Cortex of kidney (tissue), 1 donor: ENCODE data around the gene SUFU.
"Not testable (repeated sequence)": the region's sequence is repeated elsewhere in the genome, so short reads cannot be mapped to it uniquely, and the experiment has no call there.

Source experiments
- DNase-seq: peaks from one replicate; lab custom pipeline; 2025; lab: John Stamatoyannopoulos, UW

The SUFU gene

DNA sequence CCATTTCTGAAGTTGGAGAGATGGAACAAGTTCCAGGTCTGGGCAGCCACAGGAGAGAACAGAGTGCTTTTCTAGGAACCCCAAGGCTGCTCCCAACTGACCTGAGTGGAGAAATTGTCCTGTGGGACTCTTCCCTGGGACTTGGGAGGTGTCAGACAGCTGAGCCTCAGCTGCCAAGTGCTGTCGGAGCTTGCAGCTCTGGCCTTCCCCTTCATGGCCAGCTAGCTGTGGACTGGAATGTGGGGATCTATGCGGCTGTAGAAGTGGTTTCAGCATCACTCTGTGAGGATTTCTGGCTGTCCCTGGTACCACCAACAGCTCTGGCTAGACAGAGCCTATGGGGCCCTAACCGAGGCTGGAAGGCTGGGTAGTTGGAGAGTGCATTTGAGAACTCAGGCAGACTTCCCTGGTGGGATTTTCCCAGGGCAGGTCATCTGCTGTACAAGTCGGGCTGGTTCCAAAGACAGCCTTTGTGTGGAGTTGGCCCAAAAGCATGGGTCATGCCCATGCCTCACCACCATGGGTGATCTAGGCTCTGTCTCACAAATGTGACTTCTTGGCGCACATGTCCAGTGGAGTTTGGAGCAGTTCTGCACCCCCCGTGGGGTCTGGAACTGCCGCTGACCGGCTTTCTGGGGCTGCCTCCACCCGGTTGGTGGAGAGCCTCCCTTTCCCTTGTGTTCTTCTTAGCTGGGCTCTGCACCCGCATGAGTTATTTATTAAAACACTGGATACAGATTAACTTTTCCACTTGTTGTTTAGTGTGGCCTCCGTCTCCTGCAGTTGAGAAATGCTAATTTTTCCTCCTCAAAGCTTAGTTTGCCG lies 10.9 kb downstream of the SUFU start:
- peak; percentile 33 for DNase-seq

DNA sequence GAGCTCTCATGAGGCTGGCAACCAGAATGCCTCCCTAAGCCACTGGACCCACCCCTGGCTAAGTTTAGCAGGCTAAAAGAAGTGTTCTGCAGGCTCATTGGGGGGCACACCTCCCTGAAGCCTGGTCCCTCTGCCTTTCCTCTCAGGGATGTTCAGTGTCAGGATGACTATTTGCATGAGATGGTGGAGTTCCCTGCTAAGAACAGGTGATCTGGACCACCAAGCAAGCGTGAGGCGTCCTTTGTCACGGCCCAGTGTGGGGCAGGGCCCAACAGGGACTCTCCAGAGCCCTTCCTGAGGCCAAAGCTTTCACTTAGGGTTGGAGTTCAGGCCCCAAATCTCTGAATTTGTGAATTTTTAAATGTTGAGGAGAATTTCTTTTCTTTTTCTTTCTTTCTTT lies 12.0 kb downstream of the SUFU start:
- DNase-seq: no peak

DNA sequence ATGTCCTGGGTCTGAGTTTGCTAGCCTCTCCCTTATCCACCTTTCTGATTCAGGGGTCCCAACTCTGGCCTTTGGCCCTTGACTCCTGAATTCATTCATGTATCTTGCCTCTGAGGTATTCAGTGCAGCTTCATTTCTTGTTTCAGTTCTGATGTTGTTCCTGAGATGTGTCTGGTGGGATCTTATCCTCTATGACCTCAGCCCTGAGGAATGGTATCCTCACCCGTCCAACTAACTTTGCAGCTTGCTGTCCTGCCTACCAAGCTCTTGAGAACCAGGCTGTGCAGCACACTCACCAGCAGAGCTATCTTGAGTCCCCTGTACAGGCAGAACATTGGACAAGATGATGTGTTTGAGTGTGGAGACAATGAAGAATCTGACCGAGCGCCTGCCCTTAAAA lies 13.8 kb downstream of the SUFU start:
- no peak for DNase-seq

DNA sequence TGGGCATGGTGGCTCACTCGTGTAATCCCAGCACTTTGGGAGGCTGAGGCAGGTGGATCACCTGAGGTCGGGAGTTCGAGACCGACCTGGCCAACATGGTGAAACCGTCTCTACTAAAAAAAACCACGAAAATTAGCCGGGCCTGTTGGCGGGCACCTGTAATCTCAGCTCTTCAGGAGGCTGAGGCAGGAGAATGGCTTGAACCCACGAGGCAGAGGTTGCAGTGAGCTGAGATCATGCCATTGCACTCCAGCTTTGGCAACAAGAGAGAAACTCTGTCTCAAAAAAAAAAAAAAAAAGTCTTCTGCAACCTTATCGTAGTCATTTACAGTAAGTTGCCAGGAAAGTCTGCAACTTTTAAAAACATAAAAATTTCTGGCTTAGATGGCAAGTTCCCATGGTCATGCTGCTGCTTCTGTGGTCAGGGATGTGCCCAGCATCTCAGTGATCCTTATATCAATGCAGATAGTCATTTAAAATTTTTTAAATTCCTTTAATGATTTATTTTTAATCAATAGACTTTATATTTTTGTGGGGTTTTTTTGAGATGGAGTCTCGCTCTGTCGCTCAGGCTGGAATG lies 15.6 kb downstream of the SUFU start:
- DNase-seq: no peak

DNA sequence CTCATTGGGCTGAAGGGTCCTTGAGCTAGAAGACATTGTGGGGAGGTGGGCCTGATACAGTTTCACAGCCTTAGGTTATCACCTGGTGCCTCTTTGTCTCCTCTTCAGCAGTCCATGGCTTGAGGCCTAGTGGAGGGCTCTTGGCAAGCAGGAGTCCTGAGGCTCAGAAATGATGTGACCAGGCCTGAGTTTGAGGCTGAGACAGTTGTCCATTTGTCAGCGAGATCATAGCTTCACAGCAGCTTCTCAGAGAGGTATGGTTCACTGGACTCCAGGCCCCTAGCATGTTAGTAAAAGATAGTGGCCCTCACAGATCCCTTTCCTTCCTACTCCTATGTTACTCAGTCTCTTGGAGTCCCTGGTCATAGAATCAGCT lies 19.1 kb downstream of the SUFU start:
- DNase-seq: no peak

DNA sequence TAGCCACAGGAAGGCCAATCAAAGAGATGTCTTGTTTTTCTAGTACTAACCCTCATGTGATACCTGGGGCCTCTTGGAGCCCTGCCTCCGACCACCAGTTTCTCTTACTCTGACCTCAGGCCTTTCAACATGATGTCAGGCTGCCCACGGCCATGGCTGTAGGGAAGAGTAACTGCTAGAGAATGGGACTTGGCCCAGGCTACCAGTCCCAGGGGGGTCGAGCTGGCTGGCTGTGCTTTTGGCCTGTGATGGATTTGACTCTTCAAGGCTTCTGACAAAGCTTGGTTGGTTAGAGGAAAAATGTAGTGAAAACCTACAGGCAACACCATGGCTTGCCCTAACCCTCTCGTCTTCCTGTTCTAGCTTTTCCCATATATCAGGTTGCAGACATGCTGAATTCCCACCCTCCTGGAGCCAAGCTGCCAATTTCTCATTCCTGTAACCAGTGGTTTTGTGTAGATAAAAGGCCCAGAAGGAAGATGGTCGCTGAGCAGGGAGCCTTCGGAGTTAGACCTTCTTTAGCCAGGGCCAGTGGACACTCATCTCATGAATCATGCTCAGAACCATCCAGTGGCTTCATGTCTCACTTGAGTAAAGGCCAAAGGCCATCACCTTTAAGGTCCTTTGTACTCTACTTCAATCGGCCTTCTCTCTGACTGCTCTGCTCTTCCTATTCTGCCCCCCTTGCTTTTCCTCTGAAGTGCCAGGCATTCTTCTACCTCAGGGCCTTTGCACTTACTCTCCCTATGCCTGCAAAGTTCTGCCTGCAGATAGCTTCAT lies 19.7 kb downstream of the SUFU start:
- no peak for DNase-seq

DNA sequence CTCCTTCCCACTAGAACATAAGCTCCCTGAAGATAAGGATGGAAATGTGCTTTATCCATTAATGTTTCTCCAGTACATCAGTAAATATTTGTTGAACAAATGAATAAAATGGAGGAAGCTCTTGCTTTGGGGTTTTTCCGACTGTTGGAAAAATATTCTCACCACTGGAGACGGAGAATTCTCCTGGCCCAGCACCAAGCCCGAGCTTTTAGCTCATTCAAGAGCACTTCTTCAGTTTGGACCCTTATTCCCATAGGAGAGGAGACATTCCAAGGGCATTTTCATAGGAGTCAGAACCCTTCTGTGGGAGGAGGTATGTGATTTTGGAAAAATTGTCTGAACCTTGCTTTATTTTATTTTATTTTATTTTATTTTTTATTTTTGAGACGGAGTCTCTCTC lies 21.0 kb downstream of the SUFU start:
- DNase-seq: no peak

DNA sequence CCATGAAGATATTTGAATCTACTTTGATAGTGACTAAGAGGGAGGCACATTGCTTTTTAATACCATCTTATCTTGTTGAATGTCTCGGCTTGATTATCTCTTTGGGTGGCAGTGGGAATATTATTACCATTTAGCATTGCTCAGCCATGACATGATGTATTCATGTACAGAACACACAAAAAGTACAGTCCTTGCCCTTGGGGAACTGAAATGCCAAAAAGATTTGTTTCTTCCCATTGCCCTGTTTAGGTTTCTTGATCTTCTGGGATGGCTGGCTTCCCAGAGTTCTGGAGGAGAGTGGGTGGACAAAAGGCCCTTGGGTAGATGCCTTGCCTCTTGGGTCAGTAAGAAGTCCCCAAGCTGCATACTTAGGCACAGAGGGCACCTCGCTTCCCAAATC lies 23.8 kb downstream of the SUFU start:
- DNase-seq: no peak

DNA sequence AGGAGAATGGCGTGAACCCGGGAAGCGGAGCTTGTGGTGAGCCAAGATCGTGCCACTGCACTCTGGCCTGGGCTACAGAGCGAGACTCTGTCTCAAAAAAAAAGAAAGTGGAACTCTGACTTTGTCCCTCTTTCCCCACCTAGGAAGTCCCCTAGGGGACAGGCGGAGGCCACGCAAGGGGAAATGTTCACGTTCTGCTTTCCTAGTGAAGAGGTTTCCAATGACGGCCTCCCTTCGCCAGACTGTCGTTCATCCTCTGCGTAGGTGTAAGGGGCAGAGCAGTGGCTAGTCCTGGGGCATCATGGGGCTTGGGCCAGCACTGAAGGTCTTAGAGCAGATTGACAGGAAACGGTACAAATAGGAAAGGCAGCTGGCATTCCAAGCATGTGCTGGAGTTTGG lies 30.6 kb downstream of the SUFU start:
- no peak for DNase-seq

DNA sequence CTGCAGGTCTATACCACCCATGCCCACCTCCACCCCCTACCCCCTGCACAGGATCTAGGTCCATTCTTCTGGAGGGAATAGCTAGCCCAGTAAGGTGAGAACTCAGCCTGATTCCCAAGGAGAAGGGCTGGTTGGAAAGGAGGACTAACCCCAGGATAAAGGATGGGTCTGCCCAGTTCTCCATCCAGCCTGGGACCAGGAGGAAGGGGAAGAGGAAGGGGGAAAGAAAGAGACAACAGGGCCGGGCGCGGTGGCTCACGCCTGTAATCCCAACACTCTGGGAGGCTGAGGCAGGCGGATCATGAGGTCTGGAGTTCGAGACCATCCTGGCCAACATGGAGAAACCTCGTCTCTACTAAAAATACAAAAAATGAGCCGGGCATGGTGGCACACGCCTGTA lies 31.2 kb downstream of the SUFU start:
- not testable (repeated sequence) for DNase-seq

DNA sequence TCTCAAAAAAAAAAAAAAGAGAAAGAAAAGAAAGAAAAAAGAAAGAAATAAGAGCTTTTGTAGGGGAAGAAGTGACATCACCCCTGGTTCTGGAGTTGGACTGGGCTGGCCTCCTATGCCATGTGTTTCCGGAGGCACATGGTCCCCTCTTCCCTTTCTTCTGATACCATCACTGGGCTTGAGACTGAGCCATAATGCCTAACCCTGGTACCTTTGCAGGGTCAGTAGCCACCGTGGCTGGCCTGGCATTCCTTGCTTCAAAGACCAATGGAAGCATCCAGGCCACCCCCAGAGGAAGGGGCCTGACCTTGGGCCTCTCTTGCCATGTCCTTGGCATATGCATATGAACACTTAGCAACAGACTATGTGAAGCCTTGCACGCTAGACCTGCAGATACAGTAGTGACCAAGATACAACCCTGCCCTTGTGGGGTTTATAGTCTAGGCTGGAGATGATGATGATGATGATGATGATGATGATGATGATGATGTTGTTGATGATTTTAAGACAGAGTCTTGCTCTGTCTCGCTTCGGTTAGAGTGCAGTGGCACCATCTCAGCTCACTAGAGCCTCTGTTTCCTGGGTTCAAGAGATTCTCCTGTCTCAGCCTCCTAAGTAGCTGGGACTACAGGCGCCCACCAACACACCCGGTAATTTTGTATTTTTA lies 31.8 kb downstream of the SUFU start:
- DNase-seq: no peak

DNA sequence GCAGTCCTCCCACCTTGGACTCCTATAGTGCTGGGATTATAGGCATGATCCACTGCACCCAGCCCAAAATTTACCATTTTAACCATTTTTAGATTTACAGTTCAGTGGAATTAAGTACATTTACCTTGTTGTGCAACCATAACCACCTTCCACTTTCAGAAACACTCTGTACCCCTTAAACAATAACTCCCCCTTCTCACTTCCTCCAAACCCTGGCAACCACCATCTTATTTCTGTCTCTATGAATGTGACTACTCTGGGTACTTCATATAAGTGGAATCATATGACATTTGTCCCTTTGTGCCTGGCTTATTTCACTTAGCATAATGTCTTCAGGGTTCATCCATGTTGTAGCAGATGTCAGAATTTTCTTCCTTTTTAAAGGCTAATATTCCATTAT lies 33.6 kb downstream of the SUFU start:
- no peak for DNase-seq

DNA sequence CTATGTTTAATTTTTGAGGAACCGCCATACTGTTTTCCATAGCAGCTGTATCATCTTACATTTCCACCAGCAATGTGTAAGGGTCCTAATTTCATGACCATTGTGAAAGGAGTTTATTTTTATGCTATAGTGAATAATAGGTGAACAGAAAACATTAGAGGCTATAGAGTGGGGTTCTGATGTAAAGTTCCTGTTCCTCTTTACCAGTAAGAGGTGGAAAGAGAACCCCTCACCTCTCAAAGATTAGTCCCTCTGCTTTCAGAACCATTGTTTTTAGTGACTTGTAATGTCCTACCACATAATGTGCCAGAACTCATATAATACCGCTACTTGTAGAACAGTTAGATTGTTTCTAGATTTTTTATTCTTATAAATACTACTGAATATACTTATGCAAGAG lies 34.2 kb downstream of the SUFU start:
- DNase-seq: no peak

DNA sequence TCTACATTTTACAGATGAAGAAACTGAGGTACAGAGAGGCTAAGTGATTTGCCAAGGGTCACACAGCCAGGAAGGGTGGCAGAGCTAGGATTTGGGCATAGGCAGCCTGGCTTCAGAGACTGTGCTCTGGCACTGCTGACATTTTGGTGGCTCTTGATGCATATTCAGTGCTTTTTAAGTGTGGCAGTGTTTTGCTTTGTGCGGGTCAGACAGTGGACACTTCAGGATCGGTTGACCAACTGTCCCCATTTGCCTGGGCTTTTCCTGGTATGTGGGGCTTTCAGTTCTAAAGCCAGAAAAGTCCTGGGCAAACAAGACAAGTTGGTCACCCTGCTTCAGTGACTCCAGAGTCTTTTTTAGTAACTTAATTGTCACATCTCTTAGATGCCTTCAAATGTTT lies 35.0 kb downstream of the SUFU start:
- DNase-seq: no peak

DNA sequence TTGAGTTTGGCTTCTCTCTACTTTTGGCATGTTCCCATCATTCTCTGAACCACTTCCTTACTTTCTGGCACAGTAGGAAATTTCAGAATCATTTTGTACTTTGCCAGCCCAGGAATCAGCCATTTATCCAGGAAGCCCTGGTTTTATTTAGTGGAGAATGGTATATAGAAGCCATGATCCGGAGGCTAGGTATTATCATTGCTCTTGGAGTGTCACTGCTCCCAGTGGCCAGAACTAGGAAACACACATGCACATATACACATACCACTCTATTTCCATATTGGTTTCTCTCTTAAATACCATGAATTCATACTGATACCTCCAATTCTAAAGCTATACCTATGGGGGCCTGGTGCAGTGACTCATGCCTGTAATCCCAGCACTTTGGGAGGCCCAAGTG lies 36.3 kb downstream of the SUFU start:
- no peak for DNase-seq

DNA sequence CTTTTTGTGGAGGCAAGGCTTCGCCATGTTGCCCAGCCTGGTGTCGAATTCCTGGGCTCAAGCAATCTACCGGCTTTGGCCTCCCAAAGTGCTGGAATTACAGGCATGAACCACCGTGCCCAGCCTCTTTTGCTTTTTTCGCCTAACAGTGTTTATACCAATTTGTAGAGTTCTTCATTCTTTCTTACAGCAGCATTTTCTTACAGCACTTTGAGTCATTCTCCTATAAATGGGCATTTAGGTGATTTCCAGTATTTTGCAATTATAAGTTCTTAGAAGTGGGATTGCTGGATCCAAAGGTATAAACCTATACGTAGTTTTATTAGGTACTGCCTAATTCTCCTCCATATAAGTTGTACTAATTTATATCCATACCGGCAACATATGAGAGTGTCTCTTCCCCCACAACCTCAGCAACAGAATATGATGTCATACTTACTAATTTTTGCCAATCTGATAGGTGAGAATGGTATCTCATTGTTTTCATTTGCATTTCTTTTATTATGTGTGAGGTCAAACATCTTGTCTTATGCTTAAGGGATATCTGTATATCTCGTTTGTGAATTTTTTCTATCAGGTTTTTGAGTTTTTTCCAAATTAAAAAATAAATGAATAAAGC lies 39.1 kb downstream of the SUFU start:
- no peak for DNase-seq

DNA sequence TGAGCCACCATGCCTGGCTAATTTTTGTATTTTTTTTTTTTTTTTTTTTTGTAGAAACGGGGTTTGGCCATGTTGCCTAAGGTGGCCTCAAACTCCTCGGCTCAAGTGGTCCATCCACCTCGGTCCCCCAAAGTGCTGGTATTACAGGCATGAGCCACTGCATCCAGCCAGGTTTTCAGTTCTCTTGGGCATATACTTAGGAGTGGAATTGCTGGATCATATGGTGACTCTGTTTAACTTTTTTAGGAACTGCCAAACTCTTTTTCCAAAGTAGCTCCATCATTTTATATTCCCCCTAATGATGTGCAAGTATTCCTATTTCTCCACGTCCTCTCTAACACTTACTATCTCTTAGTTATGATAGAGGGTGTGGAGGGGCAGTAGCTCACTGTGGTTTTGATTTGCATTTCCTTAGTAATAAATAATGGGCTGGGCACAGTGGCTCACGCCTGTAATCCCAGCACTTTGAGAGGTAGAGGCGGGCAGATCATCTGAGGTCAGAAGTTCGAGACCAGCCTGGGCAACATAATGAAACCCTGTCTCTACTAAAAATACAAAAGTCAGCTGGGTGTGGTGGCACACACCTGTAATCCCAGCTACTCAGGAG lies 41.6 kb downstream of the SUFU start:
- no peak for DNase-seq

DNA sequence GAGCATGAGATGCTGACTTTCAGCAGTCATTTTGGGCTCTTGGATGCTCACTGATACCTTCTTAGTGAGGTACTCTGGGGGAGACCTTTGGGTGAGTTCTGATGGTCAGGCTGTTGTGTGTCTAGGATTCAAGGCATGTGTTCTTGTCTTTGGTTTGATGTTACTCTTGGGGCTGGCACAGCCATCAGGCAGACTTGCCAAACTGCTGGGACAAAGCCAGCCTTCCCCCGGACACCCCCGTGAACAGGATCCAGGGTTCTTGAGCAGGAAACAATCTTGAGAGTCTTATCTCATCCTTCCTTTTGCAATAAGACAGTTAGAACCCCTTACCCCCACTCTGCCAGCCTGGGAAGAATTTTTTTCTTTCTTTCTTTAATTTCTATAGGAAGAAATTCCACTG lies 42.2 kb downstream of the SUFU start:
- DNase-seq: no peak

DNA sequence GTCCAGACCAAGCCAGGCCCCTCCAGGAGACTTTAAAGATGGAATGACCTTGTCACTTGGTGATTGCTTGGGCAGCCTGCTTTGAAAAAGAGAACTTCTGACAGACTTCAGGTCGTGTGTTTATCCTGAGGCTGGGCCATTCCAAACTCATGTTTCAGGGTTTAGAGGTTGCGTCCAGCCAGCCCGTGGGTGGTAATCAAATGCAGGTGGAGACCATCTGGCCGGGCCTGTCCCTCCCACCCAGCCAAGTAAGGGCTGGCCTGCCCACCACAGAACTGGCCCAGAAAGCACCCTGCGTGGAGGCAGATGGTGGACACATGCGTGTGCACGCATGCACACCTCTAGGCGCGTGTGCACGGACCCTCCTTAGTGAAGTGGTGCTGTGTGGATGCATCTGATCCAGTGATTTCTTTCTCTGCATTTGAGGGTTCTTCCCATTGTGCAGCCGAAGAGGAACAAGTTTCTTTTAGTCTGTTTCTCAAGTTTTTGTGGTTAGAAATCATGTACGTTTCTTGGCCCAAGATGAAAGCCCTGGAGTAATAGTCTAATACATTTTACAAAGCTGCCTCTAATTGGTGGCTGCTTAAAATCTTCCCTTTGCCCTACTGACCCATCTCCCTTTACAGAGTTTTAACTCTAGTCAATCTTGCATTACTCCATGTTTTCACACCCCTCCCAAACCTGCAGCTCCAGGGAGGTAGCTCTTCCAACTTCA lies 43.0 kb downstream of the SUFU start:
- no peak for DNase-seq

DNA sequence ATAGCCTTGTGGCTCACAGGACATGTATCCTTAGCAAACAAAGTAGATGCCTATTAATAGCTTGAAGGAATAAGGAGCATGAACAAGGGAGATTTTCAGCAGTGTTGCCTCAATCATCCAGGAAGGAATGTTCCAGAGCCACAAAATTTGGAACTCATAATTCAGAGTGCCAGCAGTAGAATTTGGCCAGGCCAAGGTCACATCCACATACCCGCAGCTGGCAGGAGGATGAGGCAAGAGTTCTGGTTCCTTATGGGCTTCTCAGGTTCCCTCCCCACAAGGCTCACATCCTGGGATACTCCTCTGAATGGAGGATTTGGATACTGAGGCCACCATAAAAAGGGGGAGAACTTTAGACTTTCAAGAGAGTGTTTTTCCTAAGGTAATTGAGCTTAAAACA lies 45.8 kb downstream of the SUFU start:
- no peak for DNase-seq

DNA sequence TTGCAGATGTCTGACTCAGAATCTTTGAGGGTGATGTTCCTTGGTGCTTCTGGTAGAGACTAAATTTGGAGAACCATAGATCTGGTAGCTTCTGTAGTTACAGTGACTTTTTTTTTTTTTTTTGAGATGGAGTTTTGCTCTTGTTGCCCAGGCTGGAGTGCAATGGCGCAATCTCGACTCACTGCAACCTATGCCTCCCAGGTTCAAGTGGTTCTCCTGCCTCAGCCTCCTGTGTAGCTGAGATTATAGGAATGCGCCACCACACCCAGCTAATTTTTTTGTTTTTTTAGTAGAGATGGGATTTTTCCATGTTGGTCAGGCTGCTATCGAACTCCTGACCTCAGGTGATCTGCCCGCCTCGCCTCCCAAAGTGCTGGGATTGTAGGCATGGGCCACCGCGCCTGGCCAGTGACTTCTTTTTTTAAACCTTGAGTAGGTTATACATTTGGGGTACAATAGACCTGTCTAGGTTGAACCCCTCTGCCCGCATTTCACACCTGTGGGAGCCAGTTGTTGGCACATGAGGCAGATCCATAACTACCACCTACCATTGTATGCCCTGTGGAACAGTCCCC lies 47.0 kb downstream of the SUFU start:
- no peak for DNase-seq
